ACC112 (cell line): Measurements from ENCODE around the gene OPN3.
A peak's percentile ranks its signal among the peaks of the same experiment; 100 is the strongest.
"Not testable (repeated sequence)": the region's sequence is repeated elsewhere in the genome, so short reads cannot be mapped to it uniquely, and the experiment has no call there.

Source experiments
- H2AFZ ChIP-seq: fragments of 200-600 bp; sonication (generic); one replicate; pipeline ENCODE4 v1.6.0; 2017; ENCODE audit warnings: antibody characterized with exemption, low read length; ENCODE audit not compliant: unreplicated experiment
- H3K27ac ChIP-seq: fragments of 200-600 bp; sonication (generic); 2 replicates; pipeline ENCODE4 v1.5.1; 2014; ENCODE audit warnings: low read depth, mild to moderate bottlenecking, antibody characterized with exemption, low read length, moderate library complexity
- H3K27me3 ChIP-seq: fragments of 200-600 bp; sonication (generic); 2 replicates; pipeline ENCODE4 v1.6.1; 2014; ENCODE audit warnings: mild to moderate bottlenecking, antibody characterized with exemption, low read length, moderate library complexity, mixed read lengths; ENCODE audit not compliant: insufficient read depth
- H3K36me3 ChIP-seq: fragments of 200-600 bp; sonication (generic); 2 replicates; pipeline ENCODE4 v1.6.1; 2016; ENCODE audit warnings: mild to moderate bottlenecking, antibody characterized with exemption, low read length, moderate library complexity, mixed read lengths; ENCODE audit not compliant: insufficient read depth
- H3K4me1 ChIP-seq: fragments of 200-600 bp; sonication (generic); one replicate; pipeline ENCODE4 v1.6.1; 2016; ENCODE audit warnings: low read length, mixed read lengths; ENCODE audit not compliant: insufficient read depth, unreplicated experiment, control insufficient read depth
- H3K4me3 ChIP-seq: fragments of 200-600 bp; sonication (generic); 2 replicates; pipeline ENCODE4 v1.5.1; 2014; ENCODE audit warnings: mild to moderate bottlenecking, low read depth, low read length
- H3K79me2 ChIP-seq: fragments of 200-600 bp; sonication (generic); one replicate; pipeline ENCODE4 v1.6.0; 2016; ENCODE audit warnings: low read length; ENCODE audit not compliant: control insufficient read depth, unreplicated experiment, insufficient read depth

Gene OPN3

GRCh38 chr1:241640149-241640866, at the start of gene OPN3, which contains the start of gene CHML:
Gene OPN3 (minus strand): TSS chr1:241640369. CDS start chr1:241640254, 115 bp downstream.
Gene CHML (minus strand): TSS chr1:241640369. CDS start chr1:241635766, 4,603 bp downstream.
- Histone ChIP-seq H2AFZ (peak within 1 kb of the TSS; percentile 98), H3K27ac (peak within 1 kb of the TSS; percentile 75), H3K27me3 (no peaks in the 10 kb centered on the region), H3K4me1 (peaks cover 34% of the 10 kb centered on the region), H3K36me3 (peaks cover 11% of the 10 kb centered on the region), H3K79me2 (peaks cover 41% of the 10 kb centered on the region), H3K4me3 (peak within 1 kb of the TSS; percentile 98)

GRCh38 chr1:241688940-241689368, 48.8 kb upstream of the OPN3 start:
- no peaks in the 10 kb centered on the region for H3K27me3 ChIP-seq
- peak overlapping the region; percentile 63 for H2AFZ ChIP-seq
- peak overlapping the region; percentile 71 for H3K27ac ChIP-seq
- no peak overlapping the region; the same call in 1 of the 2 replicates for H3K4me3 ChIP-seq
- no peaks in the 10 kb centered on the region for H3K36me3 ChIP-seq
- H3K79me2 ChIP-seq = no peaks in the 10 kb centered on the region
- peaks cover 15% of the 10 kb centered on the region for H3K4me1 ChIP-seq

- Histone ChIP-seq H3K27me3 (no peaks in the 10 kb centered on the region), H3K27ac (no peak overlapping the region), H2AFZ (no peak overlapping the region), H3K36me3 (no peaks in the 10 kb centered on the region), H3K4me3 (no peak overlapping the region), H3K79me2 (no peaks in the 10 kb centered on the region), H3K4me1 (peaks cover 10% of the 10 kb centered on the region)
These were observed 43.9 kb upstream of the OPN3 start for GRCh38 chr1:241684108-241684507.

- no peaks in the 10 kb centered on the region for H3K79me2 ChIP-seq
- H3K27ac ChIP-seq = no peak overlapping the region
- no peaks in the 10 kb centered on the region for H3K36me3 ChIP-seq
- no peaks in the 10 kb centered on the region for H3K27me3 ChIP-seq
- H3K4me3 ChIP-seq = no peak overlapping the region
- H3K4me1 ChIP-seq = no peaks in the 10 kb centered on the region
- no peak overlapping the region for H2AFZ ChIP-seq
These were observed 42.8 kb upstream of the OPN3 start for GRCh38 chr1:241682921-241683320.

GRCh38 chr1:241681861-241682448, 41.8 kb upstream of the OPN3 start:
- not testable (repeated sequence) for H2AFZ ChIP-seq, H3K4me3 ChIP-seq, H3K4me1 ChIP-seq, H3K27me3 ChIP-seq, H3K36me3 ChIP-seq, H3K79me2 ChIP-seq, H3K27ac ChIP-seq

GRCh38 chr1:241679961-241680360, 39.8 kb upstream of the OPN3 start:
- Histone ChIP-seq H3K36me3 (no peaks in the 10 kb centered on the region), H3K79me2 (no peaks in the 10 kb centered on the region), H3K4me1 (no peaks in the 10 kb centered on the region), H2AFZ (no peak overlapping the region), H3K27me3 (no peaks in the 10 kb centered on the region), H3K27ac (no peak overlapping the region), H3K4me3 (no peak overlapping the region)

- no peak overlapping the region for H3K27ac ChIP-seq
- H3K79me2 ChIP-seq = no peaks in the 10 kb centered on the region
- H3K36me3 ChIP-seq = no peaks in the 10 kb centered on the region
- H3K4me3 ChIP-seq = no peak overlapping the region
- H3K4me1 ChIP-seq = no peaks in the 10 kb centered on the region
- no peaks in the 10 kb centered on the region for H3K27me3 ChIP-seq
- no peak overlapping the region for H2AFZ ChIP-seq
These were observed 39.2 kb upstream of the OPN3 start for GRCh38 chr1:241679404-241679803.

GRCh38 chr1:241678536-241678935, 38.4 kb upstream of the OPN3 start:
- Histone ChIP-seq H3K27ac (no peak overlapping the region), H3K79me2 (no peaks in the 10 kb centered on the region), H3K27me3 (no peaks in the 10 kb centered on the region), H3K36me3 (no peaks in the 10 kb centered on the region), H3K4me1 (no peaks in the 10 kb centered on the region), H2AFZ (no peak overlapping the region), H3K4me3 (no peak overlapping the region)

GRCh38 chr1:241677201-241677600, 37.0 kb upstream of the OPN3 start:
- Histone ChIP-seq H3K27me3 (no peaks in the 10 kb centered on the region), H3K4me3 (no peak overlapping the region), H2AFZ (no peak overlapping the region), H3K4me1 (no peaks in the 10 kb centered on the region), H3K79me2 (no peaks in the 10 kb centered on the region), H3K36me3 (no peaks in the 10 kb centered on the region), H3K27ac (no peak overlapping the region)

- H3K27me3 ChIP-seq = no peaks in the 10 kb centered on the region
- no peaks in the 10 kb centered on the region for H3K79me2 ChIP-seq
- H3K4me3 ChIP-seq = no peak overlapping the region
- no peak overlapping the region for H3K27ac ChIP-seq
- H2AFZ ChIP-seq = peak overlapping the region; percentile 2
- no peaks in the 10 kb centered on the region for H3K36me3 ChIP-seq
- H3K4me1 ChIP-seq = no peaks in the 10 kb centered on the region
These were observed 35.8 kb upstream of the OPN3 start for GRCh38 chr1:241675983-241676382.

GRCh38 chr1:241674805-241675384, 34.7 kb upstream of the OPN3 start:
- no peak overlapping the region for H2AFZ ChIP-seq
- H3K4me1 ChIP-seq = no peaks in the 10 kb centered on the region
- H3K4me3 ChIP-seq = no peak overlapping the region
- no peaks in the 10 kb centered on the region for H3K79me2 ChIP-seq
- no peak overlapping the region for H3K27ac ChIP-seq
- no peaks in the 10 kb centered on the region for H3K36me3 ChIP-seq
- no peaks in the 10 kb centered on the region for H3K27me3 ChIP-seq
